Activated CD4-positive, alpha-beta T cell treated with anti-CD3 and anti-CD28 coated beads for 36 hours (primary cell): Measurements from ENCODE around the gene PROM1. TPM values are rescaled to one million over a fixed set of nuclear protein-coding genes. Genes with fewer than 3 reads are reported as not detected.
A peak's percentile ranks its signal among the peaks of the same experiment; 100 is the strongest.

Experiments
- ATAC-seq: fragments of 200-7000 bp; cut with Tn5 transposase; one replicate; pipeline ENCODE4 v1.10.0; 2021; ENCODE audit warnings: mild to moderate bottlenecking, moderate library complexity
- CTCF ChIA-PET: fragments of 350-600 bp; sonication (Branson Sonifier 250); formaldehyde crosslinking; loops from one replicate; lab custom pipeline; 2021; ENCODE audit warnings: antibody characterized with exemption; lab: Charles Lee
- POLR2A ChIA-PET: fragments of 350-600 bp; sonication (Branson Sonifier 250); formaldehyde crosslinking; loops from one replicate; lab custom pipeline; 2021; ENCODE audit warnings: antibody characterized with exemption, inconsistent platforms; lab: Charles Lee
- DNase-seq: peaks from one replicate; pipeline ENCODE4 v3.0.0-alpha.2; 2020
- H3K27ac Mint-ChIP-seq: one replicate; pipeline ENCODE4 v1.8.0; 2021; ENCODE audit warnings: mixed read lengths
- H3K27me3 Mint-ChIP-seq: one replicate; pipeline ENCODE4 v1.8.0; 2021; ENCODE audit warnings: mixed read lengths
- H3K36me3 Mint-ChIP-seq: one replicate; pipeline ENCODE4 v1.8.0; 2021; ENCODE audit warnings: low read depth, mixed read lengths
- H3K4me1 Mint-ChIP-seq: one replicate; pipeline ENCODE4 v1.8.0; 2021; ENCODE audit warnings: mixed read lengths
- H3K4me3 Mint-ChIP-seq: one replicate; pipeline ENCODE4 v1.8.0; 2021; ENCODE audit warnings: mild to moderate bottlenecking, moderate library complexity, mixed read lengths
- H3K9me3 Mint-ChIP-seq: one replicate; pipeline ENCODE4 v1.8.0; 2021; ENCODE audit warnings: low read depth, mixed read lengths
- intact Hi-C, 2 experiments: fragments of 100-400 bp; cut with DNase I in 1 of 2; cut with micrococcal nuclease in 1 of 2; formaldehyde crosslinking; loops; one replicate each; pipeline versions ENCODE4 v1.14.2 to v1.15.1; 2022 to 2024; cut with DNase I, micrococcal nuclease
- total RNA-seq, 2 experiments: library from RNA; stranded (reverse); gene quantifications; one replicate each; pipeline ENCODE4 v1.2.3, GENCODE V29; 2021

Gene PROM1
- total RNA-seq, 2 experiments from 2014 or later, result 0.16 to 0.35 TPM

- Mint-ChIP-seq H3K27ac (no peak overlapping the region), H3K4me1 (no peaks in the 10 kb centered on the region), H3K9me3 (no peaks in the 10 kb centered on the region), H3K27me3 (peaks cover 19% of the 10 kb centered on the region), H3K4me3 (no peak overlapping the region), H3K36me3 (no peaks in the 10 kb centered on the region)
- POLR2A ChIA-PET, result no interaction called here
- ATAC-seq, result peak; percentile 36
- intact Hi-C loops, result no loop called here
- CTCF ChIA-PET, result interaction anchor here (1.0 to 1.5 kb wide), 3 partner anchors 38 to 115 kb away, joined by 3 to 5 read pairs (median 3); no protein-coding TSS in a partner anchor
- peak; percentile 38 for DNase-seq
Measured at GRCh38 chr4:15920723-15921591, 162.9 kb downstream of the PROM1 start.

GRCh38 chr4:15918484-15919129, 165.2 kb downstream of the PROM1 start:
- peaks cover 16% of the 10 kb centered on the region for H3K27me3 Mint-ChIP-seq
- H3K27ac Mint-ChIP-seq, result no peak overlapping the region
- no peaks in the 10 kb centered on the region for H3K9me3 Mint-ChIP-seq
- H3K36me3 Mint-ChIP-seq, result no peaks in the 10 kb centered on the region
- H3K4me1 Mint-ChIP-seq, result peaks cover 2% of the 10 kb centered on the region
- DNase-seq (no peak), ATAC-seq (no peak)
- ChIA-PET CTCF (interaction anchor here (1.3 to 1.4 kb wide), 2 partner anchors 35 to 36 kb away, joined by 3 to 5 read pairs; no protein-coding TSS in a partner anchor), POLR2A (no interaction called here)
- no peak overlapping the region for H3K4me3 Mint-ChIP-seq
- intact Hi-C loops, result no loop called here

Other genes starting within 250 kb of the PROM1 start
- gene FGFBP1, start 145.3 kb downstream of the PROM1 start, total RNA-seq, result not detected
- 1 to 10 TPM; 2.5 to 3.2 TPM for gene FGFBP2, start 120.8 kb downstream of the PROM1 start, total RNA-seq
- 10 to 100 TPM; 32.6 to 34.4 TPM for gene TAPT1, start 142.4 kb upstream of the PROM1 start, total RNA-seq